Activated CD4-positive, CD25-positive, alpha-beta regulatory T cell treated with anti-CD3 and anti-CD28 coated beads, Interleukin-2, amount 50 U/mL, for 72 hours (primary cell): ENCODE measurements around the gene MRPL11.

ENCODE experiments used
- DNase-seq: peaks from one replicate; pipeline ENCODE4 v3.0.0; 2021

The MRPL11 gene

DNA sequence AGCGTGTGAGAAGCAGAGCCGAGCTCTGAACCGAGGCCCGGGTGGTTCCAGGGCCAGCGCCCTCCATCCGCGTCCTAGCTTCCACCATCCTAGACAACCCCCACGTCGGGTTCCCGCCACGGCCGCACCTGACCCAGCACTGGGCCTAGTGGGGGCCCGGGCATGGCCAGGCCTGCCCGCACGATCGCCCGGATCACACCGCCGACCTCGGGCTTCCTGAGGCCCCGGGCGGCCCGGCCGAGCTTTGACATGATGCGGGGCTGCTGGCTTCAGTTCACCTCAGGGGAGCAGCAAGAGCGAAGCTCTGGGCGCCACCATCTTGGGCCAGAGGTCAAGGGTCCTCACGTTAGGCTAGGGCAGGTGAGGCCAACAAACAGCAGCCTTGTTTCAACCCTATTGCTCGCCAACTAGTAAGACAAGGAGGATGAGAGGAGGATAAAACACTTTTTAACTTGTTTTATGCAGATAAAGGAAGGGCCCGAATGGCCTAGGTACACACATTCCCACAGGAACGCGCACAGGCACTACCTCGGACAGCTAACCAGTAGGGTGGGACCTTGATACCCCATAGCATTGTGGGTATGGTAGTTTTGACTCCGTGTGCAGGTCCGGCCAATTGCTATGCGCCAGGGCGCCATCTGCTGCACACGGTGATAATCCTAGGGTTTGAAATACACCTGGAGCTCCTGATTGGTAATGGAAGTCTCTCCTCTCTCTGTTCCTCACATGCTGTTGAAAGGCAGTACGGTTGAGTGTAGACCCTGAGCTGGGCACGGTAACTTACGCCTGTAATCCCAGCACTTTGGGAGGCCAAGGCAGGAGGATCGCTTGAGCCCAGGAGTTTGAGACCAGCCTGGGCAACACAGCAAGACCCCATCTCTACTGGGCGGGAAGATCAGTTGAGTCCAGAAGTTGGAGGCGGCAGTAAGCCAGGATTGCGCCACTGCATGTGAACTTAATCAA is at the start of gene MRPL11:
TSS of gene MRPL11 (minus strand) at position 345 of the 963 bp plus-strand sequence. CDS start at position 251, 94 bp downstream.
- peak; percentile 88 for DNase-seq

DNA sequence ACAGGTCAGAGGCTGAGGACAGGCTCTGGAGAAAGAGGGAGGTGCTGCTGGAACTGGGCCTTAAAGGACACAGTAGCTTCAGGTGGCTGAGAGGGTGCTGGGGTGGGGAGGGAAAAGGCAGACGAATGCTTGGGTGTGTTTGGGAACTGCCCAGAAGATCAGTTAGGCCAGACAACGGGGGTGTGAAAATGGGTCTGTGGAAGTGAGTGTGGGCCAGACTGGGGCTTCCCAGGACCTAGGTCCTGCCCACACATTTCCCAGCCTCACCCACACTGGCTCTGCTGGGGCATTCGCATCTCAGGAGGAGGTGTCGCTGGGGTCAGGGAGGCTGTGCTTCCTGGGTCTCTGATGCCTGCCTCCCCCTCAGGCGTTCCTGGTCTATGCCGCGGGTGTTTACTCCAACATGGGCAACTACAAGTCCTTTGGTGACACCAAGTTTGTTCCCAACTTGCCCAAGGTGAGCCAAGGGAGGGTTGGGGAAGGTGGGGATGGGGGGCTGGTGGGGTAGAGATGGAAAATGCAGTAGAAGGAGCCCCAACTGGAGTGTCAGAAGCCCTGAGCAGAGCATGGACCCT is 46.2 kb upstream of the MRPL11 start:
- DNase-seq, result no peak

DNA sequence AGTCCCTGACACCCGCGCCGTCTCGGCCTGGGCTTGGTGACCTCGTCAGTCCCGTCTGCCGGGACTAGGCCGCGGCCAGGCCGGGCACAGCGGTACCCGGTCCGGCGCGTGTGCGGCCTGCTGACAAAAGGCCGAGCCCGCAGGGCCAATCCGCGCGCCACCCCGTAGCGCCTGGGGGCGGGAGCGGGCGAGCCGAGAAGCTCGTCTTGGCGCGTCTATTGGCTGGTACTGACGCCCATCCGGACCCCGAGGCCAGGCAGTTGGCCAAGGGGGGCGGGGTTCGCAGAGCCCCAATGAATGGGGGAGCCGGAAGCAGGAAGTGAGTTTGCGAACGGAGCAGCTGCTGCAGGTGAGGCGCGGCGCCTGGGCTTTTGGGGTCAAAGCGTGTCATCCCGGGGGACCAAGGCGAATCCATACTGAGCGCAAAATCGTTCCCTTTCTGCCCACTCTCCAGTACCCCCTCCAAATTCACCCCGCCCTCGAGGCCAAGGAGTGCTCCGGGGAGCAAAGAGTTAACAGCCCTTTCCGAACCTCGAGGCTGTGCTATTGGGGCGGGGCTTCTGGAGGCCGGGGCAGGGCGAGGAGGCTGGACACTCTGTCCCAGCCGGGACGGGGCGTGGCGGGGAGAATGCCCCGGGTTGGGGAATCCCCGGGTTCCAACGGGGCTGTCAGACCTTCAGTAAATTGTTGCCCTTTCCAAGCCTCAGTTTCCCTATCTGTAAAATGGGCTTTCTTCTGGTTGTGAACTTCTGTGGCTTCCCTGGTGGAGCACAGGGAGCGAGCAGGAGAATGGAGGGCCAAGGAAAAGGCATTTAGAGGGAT is 41.7 kb upstream of the MRPL11 start, which contains the start of gene DPP3:
TSS of gene DPP3 (plus strand) at position 318 of the 822 bp plus-strand sequence. CDS start 1,767 bp downstream, outside the sequence.
- peak; percentile 96 for DNase-seq

DNA sequence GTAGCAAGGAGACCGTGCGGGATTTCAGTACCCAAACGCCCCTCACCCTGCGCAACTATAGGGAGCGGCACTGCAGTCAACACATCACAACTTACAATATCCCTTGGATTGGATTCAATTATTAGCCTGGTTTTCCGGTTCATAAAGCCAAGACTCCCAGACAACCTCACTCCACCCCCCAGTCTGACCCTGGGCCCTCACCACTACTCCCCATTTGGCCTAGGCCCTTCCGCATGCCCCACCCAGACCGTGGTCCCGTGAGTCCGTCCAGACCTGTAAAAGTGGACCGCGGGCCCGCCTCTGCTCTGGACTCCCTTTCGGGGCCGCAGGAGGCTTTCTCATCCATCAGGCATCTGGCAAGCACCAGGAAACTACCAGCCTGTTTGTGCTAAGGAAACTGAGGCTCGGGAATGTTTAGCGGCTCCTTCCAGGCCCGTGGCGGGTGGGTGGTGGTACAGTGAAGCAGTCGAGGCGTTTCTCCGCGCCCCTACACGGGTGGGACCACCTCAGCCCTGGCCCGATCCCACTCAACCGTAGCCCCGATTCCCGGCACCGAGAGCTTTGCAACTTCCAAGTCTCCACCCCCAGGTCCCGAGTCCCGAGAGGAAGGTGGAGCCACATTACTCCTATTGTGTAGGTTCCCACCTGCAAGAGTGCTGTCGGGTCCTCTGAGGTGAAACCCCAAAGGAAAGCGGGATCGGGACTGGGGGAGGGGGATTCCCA is 40.9 kb upstream of the MRPL11 start:
- peak; percentile 44 for DNase-seq

DNA sequence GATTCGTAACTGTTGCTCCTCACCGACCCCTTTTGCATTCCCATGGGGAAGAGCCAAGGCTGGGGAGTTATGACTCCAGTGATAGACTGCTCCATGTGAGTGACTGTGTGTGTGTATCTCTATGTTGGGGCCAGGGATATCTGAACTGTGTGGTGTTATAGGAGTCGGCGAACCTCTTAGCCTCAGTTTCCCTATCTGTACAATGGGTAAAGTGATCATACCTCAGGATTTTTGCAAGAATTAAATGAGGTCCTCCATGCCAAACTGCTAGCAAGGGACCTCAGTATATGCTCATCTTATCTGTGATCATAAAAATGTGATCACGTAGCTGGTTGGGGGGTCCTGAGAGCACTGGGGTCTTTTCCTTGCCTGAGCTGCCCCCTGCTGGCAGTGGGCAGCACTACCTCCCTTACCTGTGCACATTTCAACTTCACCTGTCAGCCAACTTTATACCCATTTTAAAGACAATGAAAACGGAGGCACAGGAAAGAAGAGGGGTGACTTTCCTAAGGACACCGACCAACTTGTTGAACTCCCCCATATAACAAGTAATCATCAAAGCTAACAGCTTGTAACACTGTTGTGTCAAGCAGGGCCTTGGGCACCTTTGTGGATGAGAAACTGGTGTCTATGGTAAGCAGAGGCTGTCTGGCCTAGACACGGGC is 40.2 kb upstream of the MRPL11 start:
- peak; percentile 46 for DNase-seq

DNA sequence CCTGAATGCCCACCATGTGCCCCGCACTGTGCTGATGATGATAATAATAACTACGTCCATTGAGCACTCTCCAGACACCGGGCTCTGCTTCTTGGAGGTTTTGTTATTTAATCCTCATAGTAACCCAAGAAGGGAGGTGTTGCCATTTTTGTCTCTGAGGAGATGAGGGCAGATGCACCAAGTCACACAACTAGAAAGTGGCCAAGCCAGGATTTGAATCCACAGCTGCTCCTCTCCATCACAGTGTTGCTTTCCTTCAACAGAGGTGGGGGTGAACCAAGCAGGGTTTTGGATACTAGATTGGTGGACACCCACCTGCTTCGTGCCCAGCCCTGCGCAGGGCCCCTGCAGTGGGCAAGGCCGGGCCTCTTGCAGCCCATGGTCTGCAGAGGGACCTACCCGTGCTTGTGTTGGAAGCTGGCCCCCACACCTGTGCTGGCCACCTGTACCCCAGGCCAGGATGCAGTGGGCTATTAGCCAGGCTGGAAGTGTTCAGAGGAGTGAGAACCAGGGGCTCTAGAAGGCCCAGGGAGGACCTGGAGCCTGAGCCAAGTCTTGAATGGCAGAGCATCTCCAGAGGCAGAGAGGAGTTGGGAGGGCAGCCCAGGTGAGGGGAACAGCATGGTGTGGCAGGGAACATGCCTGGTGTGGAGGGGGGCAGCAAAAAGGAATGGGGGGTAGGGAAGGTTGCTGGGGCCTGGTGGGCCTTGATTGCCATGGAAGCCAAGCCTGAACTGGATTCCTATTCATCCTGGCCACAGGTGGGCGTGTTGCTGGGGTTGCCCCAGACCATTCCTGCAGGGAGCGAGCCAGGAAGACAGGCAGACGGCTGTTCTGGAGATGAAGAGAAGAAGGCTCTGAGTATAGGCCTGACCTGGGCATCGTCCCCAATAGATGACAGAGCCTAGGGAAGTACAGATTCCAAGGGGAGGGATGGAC is 38.9 kb upstream of the MRPL11 start:
- DNase-seq, result no peak

DNA sequence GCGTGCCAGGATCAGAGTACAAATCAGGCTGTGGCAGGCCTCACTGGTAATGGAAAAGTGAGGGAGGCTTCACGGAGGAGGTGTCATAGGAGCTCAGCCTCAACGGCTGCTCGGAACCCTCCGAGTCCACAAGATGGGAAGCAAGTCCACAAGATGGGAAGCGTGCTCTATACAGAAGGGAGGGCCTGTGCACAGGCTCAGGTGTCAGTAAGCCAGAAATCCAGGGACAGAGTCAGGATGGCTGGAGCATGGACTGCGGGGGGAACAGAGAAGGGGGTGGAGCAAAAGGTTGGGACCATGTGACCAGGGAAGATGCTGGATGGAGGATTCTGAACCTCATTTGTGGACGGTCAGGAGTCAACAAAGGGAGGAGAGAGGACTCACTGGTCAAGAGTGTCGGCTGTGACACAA is 38.2 kb upstream of the MRPL11 start:
- DNase-seq, result no peak

DNA sequence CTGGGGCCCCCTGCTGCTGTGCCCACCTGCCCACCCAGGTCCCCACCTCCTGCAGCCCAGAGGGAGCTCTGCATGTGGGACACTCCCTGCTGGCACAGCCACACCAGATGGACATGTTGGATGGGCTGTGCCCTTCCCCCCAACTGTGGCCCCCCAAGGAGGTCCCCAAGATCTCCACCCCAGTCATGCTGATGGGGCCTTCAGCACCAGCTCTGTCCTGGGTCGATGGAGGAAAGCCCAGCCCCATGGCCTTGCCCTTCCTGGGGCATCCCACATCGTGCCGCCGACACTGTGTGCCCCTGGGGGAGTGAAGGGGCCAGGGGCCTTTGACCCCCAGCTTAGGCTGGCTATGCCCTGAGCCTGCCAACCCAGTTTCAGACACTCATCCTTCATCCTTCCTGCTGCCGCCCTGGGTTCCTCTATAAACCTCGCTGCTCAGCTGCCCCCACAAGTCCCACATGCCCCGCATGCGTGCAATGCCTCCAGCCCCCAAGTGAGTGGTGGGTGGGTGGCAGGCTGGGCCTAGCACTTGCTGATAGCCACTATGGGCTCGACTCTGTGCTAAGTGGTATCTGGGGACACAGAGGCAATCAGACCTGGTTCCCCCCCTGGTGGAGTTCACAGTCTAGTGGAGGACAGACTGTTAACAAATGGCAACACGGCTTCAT is 37.7 kb upstream of the MRPL11 start:
- no peak for DNase-seq

DNA sequence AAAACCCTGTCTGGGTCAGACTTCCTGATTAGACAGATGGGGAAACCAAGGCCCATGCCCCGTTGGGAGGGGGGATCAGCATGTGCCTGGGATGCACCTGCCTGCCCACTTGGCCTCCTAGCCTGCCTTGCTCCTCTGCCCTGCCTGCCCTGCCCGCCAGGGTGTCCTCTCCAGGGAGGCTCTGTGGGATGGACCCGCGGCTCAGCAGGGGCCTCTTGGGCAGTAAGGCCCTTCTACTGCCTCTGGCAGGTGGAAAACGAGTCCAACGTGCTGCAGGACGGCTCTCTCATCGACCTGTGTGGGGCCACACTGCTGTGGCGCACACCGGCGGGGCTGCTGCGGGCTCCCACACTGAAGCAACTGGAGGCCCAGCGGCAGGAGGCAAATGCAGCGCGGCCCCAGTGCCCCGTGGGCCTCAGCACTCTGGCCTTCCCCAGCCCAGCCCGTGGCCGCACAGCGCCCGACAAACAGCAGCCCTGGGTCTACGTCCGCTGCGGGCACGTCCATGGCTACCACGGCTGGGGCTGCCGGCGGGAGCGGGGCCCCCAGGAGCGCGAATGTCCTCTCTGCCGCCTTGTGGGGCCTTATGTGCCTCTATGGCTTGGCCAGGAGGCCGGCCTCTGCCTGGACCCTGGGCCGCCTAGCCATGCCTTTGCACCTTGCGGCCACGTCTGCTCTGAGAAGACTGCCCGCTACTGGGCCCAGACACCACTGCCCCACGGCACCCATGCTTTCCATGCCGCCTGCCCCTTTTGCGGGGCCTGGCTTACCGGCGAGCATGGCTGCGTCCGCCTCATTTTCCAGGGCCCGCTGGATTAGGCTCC is 36.9 kb upstream of the MRPL11 start:
- DNase-seq, result no peak

DNA sequence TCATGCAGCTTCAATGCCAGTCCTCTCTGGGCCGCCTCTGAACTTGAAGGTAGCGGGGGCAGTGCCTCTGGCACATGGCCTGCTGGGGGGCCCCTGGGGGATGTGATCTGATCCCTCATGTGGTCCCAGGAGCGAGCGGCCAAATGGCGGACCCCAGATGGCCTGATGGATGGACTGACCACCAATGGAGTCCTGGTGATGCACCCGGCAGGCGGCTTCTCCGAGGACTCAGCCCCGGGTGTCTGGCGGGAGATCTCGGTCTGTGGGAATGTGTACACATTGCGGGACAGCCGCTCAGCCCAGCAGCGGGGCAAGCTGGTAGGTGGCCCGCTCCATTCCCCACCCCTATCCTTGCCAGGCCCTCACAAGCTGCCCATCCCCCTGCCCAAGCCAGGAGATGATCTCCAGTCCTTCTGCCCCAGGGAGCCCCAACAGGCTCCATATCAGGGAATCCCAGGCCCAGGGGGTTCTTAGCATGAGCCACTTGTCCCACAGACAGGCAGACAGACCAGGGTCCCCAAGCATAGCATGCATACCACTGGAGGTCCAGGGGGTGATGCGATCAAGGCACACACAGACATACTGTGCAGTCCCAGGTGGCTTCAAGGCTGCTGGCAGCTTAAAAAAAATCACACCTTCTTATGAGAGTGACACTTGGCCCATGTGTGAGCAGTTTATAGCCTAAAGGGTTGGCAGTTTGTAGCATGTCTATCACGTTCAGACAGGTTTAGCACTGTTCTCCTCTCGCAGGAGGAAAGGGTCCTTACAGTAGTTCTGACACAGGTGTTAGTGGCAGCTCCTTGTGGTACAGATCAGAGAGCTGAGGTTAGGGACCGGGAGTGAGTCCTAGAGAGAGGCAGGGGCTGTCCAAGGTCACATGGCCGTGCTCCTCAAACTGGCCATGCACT is 35.2 kb upstream of the MRPL11 start:
- DNase-seq, result no peak

DNA sequence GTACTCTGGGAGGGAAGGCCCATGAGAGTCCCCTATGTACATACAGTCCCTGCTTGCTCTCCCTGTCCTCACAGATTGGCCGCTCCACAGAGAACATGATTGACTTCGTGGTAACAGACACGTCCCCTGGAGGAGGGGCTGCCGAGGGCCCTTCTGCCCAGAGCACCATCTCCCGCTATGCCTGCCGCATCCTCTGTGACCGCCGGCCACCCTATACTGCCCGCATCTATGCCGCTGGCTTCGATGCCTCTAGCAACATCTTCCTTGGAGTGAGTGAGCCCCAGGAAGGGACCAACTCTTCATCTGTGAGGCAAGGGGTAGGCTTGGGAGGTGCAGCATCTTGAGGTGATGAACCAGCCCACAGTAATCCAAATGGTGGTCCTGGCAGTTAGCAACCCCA is 34.5 kb upstream of the MRPL11 start:
- DNase-seq, result no peak

DNA sequence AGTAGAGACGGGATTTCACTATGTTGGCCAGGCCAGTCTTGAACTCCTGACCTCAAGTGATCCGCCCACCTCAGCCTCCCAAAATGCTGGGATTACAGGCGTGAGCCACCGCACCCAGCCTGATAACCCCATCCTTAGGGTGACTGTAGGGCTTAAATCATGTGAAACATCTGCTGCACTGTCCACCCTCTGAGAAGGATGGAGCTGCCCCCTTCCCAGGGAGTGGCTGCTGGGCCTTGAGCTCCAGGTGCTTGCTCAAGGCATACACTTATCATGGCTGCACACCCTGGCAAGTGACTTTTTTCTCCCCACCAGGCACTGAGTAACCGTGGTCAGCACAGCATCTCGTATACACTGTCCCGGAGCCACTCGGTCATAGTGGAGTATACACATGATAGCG is 33.4 kb upstream of the MRPL11 start:
- DNase-seq, result no peak

DNA sequence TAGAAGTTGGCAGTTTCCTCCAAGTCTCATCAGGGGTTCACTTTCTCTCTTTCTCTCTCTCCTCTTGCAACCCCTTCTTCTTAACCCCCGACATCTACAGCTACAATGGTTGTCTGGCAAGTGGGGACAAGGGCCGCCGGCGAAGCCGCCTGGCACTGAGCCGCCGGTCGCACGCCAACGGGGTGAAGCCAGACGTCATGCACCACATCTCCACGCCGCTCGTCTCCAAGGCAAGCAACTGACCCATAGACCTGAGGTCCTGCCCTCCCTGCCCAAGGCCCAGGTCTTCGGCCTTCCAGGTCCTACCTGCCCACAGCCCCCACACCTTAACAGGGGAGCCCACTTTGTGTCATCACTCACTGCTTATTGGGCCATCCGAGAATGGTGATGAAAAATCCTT is 32.5 kb upstream of the MRPL11 start:
- no peak for DNase-seq

DNA sequence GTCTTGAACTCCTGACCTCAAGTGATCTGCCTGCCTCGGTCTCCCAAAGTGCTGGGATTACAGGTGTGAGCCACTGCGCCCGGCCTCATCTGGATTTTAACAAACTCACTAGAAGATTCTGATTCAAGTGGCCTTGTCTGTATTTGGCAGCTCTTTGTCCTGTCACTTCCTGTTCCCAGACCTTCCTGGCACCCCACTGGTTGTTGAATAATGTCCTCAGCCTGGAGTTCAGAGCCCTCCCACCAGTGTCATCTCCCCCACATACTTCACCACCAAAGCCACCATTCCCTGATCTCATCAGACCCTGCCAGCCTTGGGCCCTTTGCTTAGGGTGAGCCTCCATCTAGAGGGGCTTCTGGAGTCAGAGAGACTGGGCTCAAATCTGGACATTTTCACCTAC is 31.4 kb upstream of the MRPL11 start:
- DNase-seq, result no peak

DNA sequence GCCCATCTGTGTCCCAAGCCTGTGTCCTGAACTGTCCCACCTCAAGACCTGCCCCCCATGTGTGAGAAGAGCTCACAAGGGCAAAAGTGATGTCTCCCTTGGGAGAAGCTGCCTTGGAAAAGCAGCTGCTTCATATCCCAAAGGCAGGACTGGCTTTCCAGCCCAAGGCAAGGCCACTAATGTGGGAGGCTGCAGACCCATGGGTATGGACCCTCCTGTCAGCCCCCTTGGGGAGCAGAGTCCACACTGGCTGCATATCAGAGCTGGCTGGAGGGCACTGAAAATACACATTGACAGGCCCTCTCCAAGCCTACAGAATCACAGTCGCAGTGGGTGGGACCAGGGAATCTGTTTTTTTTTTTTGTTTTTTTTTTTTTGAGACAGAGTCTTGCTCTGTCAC is 30.8 kb upstream of the MRPL11 start:
- no peak for DNase-seq

DNA sequence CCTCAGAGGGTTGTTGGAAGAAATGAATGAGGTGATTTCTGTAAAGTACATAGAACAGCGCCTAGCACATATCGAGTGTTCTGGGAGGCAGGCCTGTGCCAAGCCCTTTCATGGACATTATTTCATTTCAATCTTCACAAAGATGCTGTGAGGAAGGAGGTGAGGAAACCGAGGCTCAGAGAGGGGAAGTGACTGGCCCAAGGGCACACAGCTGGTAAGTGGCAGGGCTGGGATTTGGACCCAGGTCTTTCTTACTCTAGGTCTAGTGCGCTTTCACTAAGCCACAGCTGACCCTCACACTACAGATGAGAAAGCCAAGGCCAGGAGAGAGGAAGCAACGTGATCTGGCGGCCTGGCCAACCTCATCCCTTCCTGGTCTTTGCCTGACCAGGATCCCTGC is 30.0 kb upstream of the MRPL11 start:
- no peak for DNase-seq

DNA sequence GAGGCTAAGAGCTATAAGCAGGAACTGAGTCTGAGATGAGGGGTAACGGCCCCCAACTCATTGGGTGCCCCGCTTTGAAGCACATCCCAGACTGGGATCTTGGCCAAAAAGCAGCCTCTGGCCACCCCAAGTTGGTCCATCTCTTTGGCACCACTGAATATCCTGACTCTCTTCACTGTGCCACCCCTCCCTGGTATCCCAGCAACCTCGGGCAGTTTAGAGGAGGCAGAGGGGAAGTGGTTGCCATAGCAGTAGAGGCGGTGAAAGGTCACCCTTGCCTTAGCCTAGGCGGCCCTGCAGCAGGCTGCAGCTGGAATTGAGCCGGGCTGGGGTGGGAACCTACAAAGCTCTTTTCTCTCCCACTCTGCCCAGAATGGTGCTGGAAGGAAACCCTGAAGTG is 29.1 kb upstream of the MRPL11 start:
- DNase-seq, result no peak

DNA sequence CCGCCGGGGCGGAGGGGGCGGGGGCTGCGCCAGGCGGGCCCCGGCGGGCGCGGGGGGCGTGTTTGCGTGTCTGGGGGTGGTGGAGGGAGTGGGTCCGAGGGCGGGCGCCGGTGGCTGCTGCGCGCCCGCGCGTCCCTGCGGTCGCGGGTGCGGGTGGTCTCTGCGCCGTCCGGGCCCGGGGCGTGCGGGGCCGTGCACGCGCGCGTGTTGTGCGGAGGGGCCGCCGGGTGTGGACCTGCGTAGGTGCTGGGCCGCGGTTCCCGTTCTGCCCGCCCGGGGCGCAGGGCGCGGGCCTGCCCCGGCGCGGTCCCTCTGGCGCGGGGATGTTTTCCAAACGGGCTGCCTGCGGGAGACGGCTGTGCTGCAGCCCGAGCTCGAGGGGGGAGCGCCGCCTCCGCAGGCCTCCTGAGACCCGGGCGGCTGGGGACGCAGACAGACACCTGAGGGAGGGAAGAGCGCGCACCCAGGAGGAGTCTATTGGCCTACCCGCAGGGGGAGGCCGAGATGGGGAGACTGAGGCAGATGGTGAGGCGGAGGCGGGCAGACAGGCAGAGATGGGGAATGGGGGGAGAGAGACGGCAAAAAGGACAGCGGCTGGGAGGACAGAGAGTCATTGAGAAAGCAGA is 28.5 kb upstream of the MRPL11 start:
- no peak for DNase-seq
